Left ventricle myocardium inferior (tissue), 1 donor: ENCODE data around the gene USP1. TPM values are rescaled to one million over a fixed set of nuclear protein-coding genes. Genes with fewer than 3 reads are reported as not detected.

Source experiments
- DNase-seq: peaks from one replicate; pipeline ENCODE4 v3.0.0-alpha.2; 2020
- H3K27ac ChIP-seq: fragments of 200-600 bp; replicated peaks from 2 replicates; pipeline ENCODE4 v1.8.0; 2021
- H3K27me3 ChIP-seq: fragments of 200-600 bp; 2 replicates; pipeline ENCODE4 v1.8.0; 2021; ENCODE audit warnings: low read depth
- H3K36me3 ChIP-seq: fragments of 200-600 bp; 2 replicates; pipeline ENCODE4 v1.8.0; 2021
- H3K4me1 ChIP-seq: fragments of 200-600 bp; 2 replicates; pipeline ENCODE4 v1.8.0; 2021
- H3K4me3 ChIP-seq: fragments of 200-600 bp; 2 replicates; pipeline ENCODE4 v1.8.0; 2021; ENCODE audit warnings: mild to moderate bottlenecking, moderate library complexity
- H3K9me3 ChIP-seq: fragments of 200-600 bp; replicated peaks from 2 replicates; pipeline ENCODE4 v1.8.0; 2021
- CTCF ChIP-seq: fragments of 200-600 bp; IDR thresholded peaks from 2 replicates; pipeline ENCODE4 v1.8.0; 2021; ENCODE audit warnings: antibody characterized with exemption, mild to moderate bottlenecking, borderline replicate concordance
- intact Hi-C: fragments of 100-400 bp; cut with micrococcal nuclease; formaldehyde crosslinking; loops from one replicate; pipeline ENCODE4 v1.11.0; 2022
- total RNA-seq: library from RNA; stranded (reverse); fragmentation: NEBNext Ultra II Directional; extraction: Animal tissue kit (Norgen Biotek cat#: 25700); gene quantifications from one replicate; pipeline ENCODE4 v1.2.1, GENCODE V29; 2021
- donor health status: DM: no; HTN: yes; CAD: no; lungs with severe emphysema.

Gene USP1
- total RNA-seq, 1 donor from 2014 or later: 12.5 TPM

GRCh38 chr1:62434618-62435001, 2.2 kb upstream of the USP1 start:
- no peak for TF ChIP-seq CTCF
- DNase-seq: no peak
- H3K27me3 ChIP-seq: no peaks in the 10 kb centered on the region
- H3K4me3 ChIP-seq: no peak overlapping the region
- no peaks in the 10 kb centered on the region for H3K36me3 ChIP-seq
- peaks cover 41% of the 10 kb centered on the region for H3K4me1 ChIP-seq
- no peaks in the 10 kb centered on the region for H3K9me3 ChIP-seq
- no peak overlapping the region for H3K27ac ChIP-seq
- intact Hi-C loops: no loop called here

- Histone ChIP-seq H3K9me3 (no peaks in the 10 kb centered on the region), H3K4me1 (peaks cover 48% of the 10 kb centered on the region), H3K27me3 (no peaks in the 10 kb centered on the region), H3K4me3 (peak overlapping the region; percentile 98), H3K36me3 (no peaks in the 10 kb centered on the region), H3K27ac (peak overlapping the region; percentile 99)
- intact Hi-C loops: no loop called here
- DNase-seq: peak; percentile 26
- no peak for TF ChIP-seq CTCF
Measured at GRCh38 chr1:62435231-62436038, 1.4 kb upstream of the USP1 start.

DNA sequence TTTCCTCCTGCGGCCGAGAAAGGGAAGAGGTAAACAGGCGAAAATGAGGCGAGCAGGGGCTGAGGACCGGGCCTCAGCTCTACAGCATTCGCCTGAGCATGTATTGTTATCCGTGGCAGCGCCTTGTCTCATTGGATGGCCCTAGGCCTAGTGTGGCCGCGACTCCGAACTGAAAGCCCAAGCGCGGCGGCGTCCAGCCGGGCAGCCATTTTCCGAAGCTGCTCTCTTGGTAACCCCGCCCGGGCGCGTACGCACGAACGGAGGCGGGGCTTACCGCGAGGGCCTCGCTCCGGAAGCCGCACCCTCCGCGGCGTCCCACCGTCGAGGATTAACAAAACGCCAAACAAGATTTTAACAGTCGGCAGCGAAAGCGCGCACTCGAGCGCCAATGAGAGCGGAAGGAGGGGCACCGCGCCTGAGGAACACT, 797 bp upstream of the USP1 start:
- intact Hi-C loops: no loop called here
- TF ChIP-seq CTCF: no peak
- peak overlapping the region; percentile 98 for H3K4me3 ChIP-seq

GRCh38 chr1:62437273-62437940, 558 bp downstream of the USP1 start:
- Histone ChIP-seq H3K9me3 (no peaks in the 10 kb centered on the region), H3K27me3 (no peaks in the 10 kb centered on the region), H3K36me3 (peaks cover 15% of the 10 kb centered on the region), H3K4me1 (peaks cover 57% of the 10 kb centered on the region), H3K27ac (peak overlapping the region; percentile 99), H3K4me3 (peak overlapping the region; percentile 98)
- intact Hi-C loops: no loop called here
- TF ChIP-seq CTCF: no peak
- DNase-seq: no peak

More for the DNA sequence above, 797 bp upstream of the USP1 start:
- peaks cover 54% of the 10 kb centered on the region for H3K4me1 ChIP-seq
- peak overlapping the region; percentile 99 for H3K27ac ChIP-seq
- peak; percentile 96 for DNase-seq
- H3K9me3 ChIP-seq: no peaks in the 10 kb centered on the region
- no peaks in the 10 kb centered on the region for H3K27me3 ChIP-seq
- peaks cover 2% of the 10 kb centered on the region for H3K36me3 ChIP-seq

- Histone ChIP-seq H3K4me3 (peak overlapping the region; percentile 98), H3K27ac (peak overlapping the region; percentile 99), H3K4me1 (peaks cover 57% of the 10 kb centered on the region), H3K36me3 (peaks cover 22% of the 10 kb centered on the region), H3K27me3 (no peaks in the 10 kb centered on the region), H3K9me3 (no peaks in the 10 kb centered on the region)
- DNase-seq: no peak
- intact Hi-C loops: no loop called here
- TF ChIP-seq CTCF: no peak
Measured at GRCh38 chr1:62438163-62438562, 1.3 kb downstream of the USP1 start.
